ENCODE results near the gene SDC1.
A peak's percentile ranks its signal among the peaks of the same experiment; 100 is the strongest.

The SDC1 gene

GRCh38 chr2:20212871-20213503 lies 11.9 kb downstream of the SDC1 start:
- peak; percentile 35 for DNase-seq

- DNase-seq = peak; percentile 74
Measured at GRCh38 chr2:20212459-20212870, 12.5 kb downstream of the SDC1 start.

- no peak for DNase-seq
Measured at GRCh38 chr2:20211860-20212458, 13.0 kb downstream of the SDC1 start.

- no peak for DNase-seq
Measured at GRCh38 chr2:20211420-20211819, 13.5 kb downstream of the SDC1 start.

- no peak for DNase-seq
Measured at GRCh38 chr2:20210462-20210861, 14.5 kb downstream of the SDC1 start.

GRCh38 chr2:20209373-20210109 lies 15.4 kb downstream of the SDC1 start:
- no peak for DNase-seq

GRCh38 chr2:20208476-20208859 lies 16.5 kb downstream of the SDC1 start:
- DNase-seq = no peak

GRCh38 chr2:20207051-20207450 lies 17.9 kb downstream of the SDC1 start:
- DNase-seq = no peak

- no peak for DNase-seq
Measured at GRCh38 chr2:20205915-20206524, 18.9 kb downstream of the SDC1 start.

- no peak for DNase-seq
Measured at GRCh38 chr2:20205069-20205468, 19.9 kb downstream of the SDC1 start.

GRCh38 chr2:20203521-20204225 lies 21.3 kb downstream of the SDC1 start:
- DNase-seq = no peak

GRCh38 chr2:20203072-20203471 lies 21.9 kb downstream of the SDC1 start:
- DNase-seq = no peak

GRCh38 chr2:20201671-20202070 lies 23.3 kb downstream of the SDC1 start:
- no peak for DNase-seq

- DNase-seq = no peak
Measured at GRCh38 chr2:20200697-20201555, 24.0 kb downstream of the SDC1 start.

GRCh38 chr2:20199633-20200270 lies 25.2 kb downstream of the SDC1 start:
- no peak for DNase-seq

GRCh38 chr2:20198796-20199632 lies 25.9 kb downstream of the SDC1 start:
- no peak for DNase-seq

- DNase-seq = peak; percentile 90
Measured at GRCh38 chr2:20198001-20198400, 26.9 kb downstream of the SDC1 start.

GRCh38 chr2:20197192-20197591 lies 27.7 kb downstream of the SDC1 start:
- DNase-seq = no peak

- DNase-seq = peak; percentile 53
Measured at GRCh38 chr2:20196657-20197161, 28.2 kb downstream of the SDC1 start.

- no peak for DNase-seq
Measured at GRCh38 chr2:20196053-20196656, 28.8 kb downstream of the SDC1 start.
